Activated T-helper 17 cell treated with anti-CD3 and anti-CD28 coated beads, Interleukin-2, amount 50 U/mL, for 72 hours (primary cell): Measurements from ENCODE around the gene NLRP7. TPM values are rescaled to one million over a fixed set of nuclear protein-coding genes. Genes with fewer than 3 reads are reported as not detected.
A peak's percentile ranks its signal among the peaks of the same experiment; 100 is the strongest.
"Not testable (repeated sequence)": the region's sequence is repeated elsewhere in the genome, so short reads cannot be mapped to it uniquely, and the experiment has no call there.

Experiments used
- ATAC-seq: fragments of 150-1000 bp; cut with Tn5 transposase; replicated peaks from 2 replicates; pipeline ENCODE4 v1.10.0; 2021; ENCODE audit warnings: mild to moderate bottlenecking, moderate library complexity
- H3K27ac Mint-ChIP-seq: one replicate; pipeline ENCODE4 v1.8.0; 2022; ENCODE audit warnings: mixed read lengths
- H3K27me3 Mint-ChIP-seq: one replicate; pipeline ENCODE4 v1.8.0; 2022; ENCODE audit warnings: mixed read lengths
- H3K36me3 Mint-ChIP-seq: one replicate; pipeline ENCODE4 v1.8.0; 2022; ENCODE audit warnings: low read depth, mild to moderate bottlenecking, mixed read lengths
- H3K4me1 Mint-ChIP-seq: one replicate; pipeline ENCODE4 v1.8.0; 2022; ENCODE audit warnings: mixed read lengths
- H3K4me3 Mint-ChIP-seq: one replicate; pipeline ENCODE4 v1.8.0; 2022; ENCODE audit warnings: mild to moderate bottlenecking, mixed read lengths
- H3K9me3 Mint-ChIP-seq: one replicate; pipeline ENCODE4 v1.8.0; 2022; ENCODE audit warnings: mixed read lengths
- total RNA-seq, 2 donors: library from RNA; stranded (reverse); gene quantifications; one replicate each; pipeline ENCODE4 v1.2.3, GENCODE V29; 2022

The NLRP7 gene
- total RNA-seq, 2 donors from 2014 or later = not detected

DNA sequence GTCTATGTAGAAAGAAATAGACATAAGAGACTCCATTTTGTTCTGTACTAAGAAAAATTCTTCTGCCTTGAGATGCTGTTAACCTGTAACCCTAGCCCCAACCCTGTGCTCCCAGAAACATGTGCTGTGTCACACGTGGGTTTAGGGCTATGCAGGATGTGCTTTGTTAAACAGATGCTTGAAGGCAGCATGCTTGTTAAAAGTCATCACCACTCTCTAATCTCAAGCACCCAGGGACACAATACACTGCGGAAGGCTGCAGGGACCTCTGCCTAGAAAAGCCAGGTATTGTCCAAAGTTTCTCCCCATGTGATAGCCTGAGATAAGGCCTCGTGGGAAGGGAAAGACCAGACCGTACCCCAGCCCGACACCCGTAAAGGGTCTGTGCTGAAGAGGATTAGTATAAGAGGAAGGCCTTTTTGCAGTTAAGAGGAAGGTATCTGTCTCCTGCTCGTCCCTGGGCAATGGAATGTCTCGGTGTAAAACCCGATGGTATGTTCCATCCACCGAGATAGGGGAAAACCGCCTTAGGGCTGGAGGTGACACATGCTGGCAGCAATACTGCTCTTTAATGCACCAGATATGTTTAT is 3.5 kb downstream of the NLRP7 start:
- H3K27ac Mint-ChIP-seq, H3K4me3 Mint-ChIP-seq, ATAC-seq: not testable (repeated sequence)

DNA sequence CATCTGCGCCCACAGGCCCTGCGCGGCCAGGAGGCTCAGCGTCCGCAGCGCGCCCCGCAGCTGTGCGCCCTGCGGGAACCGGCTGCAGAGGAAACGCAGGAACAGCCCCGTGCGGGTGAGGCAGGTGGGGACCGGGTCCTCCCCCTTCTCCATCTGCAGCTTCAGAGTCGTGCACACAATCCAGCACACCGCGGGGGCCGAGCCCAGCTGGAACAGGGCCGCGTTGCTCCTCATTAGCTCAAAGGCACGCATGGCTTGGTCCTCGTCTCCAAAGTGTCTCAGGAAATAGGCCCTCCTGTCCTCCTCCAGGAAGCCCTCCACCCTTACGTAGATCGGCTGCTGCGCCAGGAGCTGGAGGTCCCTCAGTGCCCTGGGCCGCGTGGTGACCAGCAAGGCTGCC is 7.8 kb downstream of the NLRP7 start:
- not testable (repeated sequence) for H3K4me1 Mint-ChIP-seq, H3K36me3 Mint-ChIP-seq, H3K9me3 Mint-ChIP-seq, H3K4me3 Mint-ChIP-seq, ATAC-seq, H3K27ac Mint-ChIP-seq, H3K27me3 Mint-ChIP-seq

More for the DNA sequence above, 3.5 kb downstream of the NLRP7 start:
- H3K9me3 Mint-ChIP-seq, H3K27me3 Mint-ChIP-seq, H3K36me3 Mint-ChIP-seq, H3K4me1 Mint-ChIP-seq: not testable (repeated sequence)

DNA sequence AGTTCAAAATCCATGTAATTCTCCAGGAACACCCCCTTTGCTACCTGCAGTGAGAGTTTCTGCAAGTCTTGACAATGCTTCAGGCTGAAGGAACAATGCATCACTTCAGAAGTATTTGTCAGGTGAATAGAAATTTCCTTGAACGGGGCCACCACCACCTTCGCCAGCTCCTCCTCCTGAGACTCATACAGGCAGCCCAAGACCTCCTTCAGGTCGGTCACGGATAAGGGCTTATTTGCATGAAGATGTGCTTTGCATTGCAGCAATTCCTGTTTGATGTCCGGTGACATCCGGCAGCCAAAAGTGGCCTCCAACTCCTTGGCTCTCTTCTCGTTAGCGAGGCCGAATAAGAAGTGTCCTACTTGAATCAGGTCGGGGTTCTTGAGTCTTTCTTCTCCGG is 8.4 kb downstream of the NLRP7 start:
- Mint-ChIP-seq H3K4me1 (no peaks in the 10 kb centered on the region), H3K9me3 (no peaks in the 10 kb centered on the region), H3K36me3 (no peaks in the 10 kb centered on the region), H3K27ac (no peak overlapping the region), H3K4me3 (no peak overlapping the region), H3K27me3 (peaks cover 3% of the 10 kb centered on the region)
- ATAC-seq = no peak

DNA sequence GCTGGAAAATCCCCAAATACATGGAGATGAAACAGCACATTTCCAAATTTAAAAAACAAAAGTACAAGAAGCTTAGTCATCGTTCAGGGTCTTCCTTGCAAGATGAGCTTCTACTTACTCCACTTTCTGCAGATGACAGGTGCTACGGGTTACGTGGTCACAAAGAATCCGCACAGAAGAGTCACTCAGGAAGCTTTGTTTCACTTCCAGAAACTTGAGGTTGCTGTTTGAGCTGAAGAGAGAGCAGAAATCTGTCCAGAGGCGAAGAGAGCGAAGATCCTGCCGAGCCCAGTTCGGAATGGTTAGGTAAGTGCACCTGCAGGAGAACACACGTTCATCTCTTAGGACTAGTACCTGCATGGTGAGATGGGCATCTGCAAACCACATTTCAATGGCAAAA is 9.4 kb downstream of the NLRP7 start:
- H3K9me3 Mint-ChIP-seq = no peaks in the 10 kb centered on the region
- H3K4me3 Mint-ChIP-seq = no peak overlapping the region
- no peaks in the 10 kb centered on the region for H3K36me3 Mint-ChIP-seq
- H3K4me1 Mint-ChIP-seq = no peaks in the 10 kb centered on the region
- H3K27me3 Mint-ChIP-seq = peaks cover 3% of the 10 kb centered on the region
- H3K27ac Mint-ChIP-seq = no peak overlapping the region
- peak; percentile 79 for ATAC-seq

DNA sequence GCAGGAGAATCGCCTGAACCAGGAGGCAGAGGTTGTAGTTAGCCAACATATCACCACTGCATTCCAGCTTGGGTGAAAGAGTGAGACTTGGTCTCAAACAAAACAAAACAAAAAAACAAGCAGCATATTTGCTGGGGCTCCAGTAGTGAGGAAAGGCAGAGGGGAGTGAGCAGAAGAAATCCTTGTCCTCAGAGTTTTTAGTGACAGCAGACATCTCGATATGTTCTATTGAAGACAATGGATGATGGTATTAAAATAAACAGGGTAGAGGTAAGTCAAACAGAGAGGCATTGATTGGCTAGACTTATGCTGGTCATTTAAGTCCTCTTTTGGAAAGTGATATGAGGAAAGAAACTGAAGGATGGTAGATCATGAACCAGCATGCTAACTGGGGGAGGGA is 19.0 kb downstream of the NLRP7 start:
- Mint-ChIP-seq H3K36me3 (no peaks in the 10 kb centered on the region), H3K4me1 (no peaks in the 10 kb centered on the region), H3K4me3 (no peak overlapping the region), H3K27ac (no peak overlapping the region), H3K9me3 (peaks cover 14% of the 10 kb centered on the region), H3K27me3 (peaks cover 4% of the 10 kb centered on the region)
- ATAC-seq = no peak

DNA sequence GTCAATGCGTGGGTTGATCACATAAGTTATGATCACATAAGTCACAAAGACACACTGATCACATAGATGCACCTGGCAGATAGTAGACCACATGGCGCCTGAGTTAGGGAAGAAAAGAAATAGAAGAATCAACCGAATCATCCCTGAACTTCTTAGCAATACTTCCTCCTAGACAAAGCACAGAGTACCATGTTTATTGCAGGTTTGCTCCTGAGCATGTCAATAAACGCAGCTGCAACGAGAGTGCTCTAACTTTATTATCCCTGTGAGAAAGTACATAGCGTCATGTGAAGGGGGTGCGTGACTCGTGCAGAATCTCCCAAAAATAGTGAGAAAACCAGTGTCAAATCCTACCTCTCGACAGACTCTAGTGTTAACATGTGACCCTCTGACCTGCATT is 24.1 kb downstream of the NLRP7 start:
- no peak overlapping the region for H3K27ac Mint-ChIP-seq
- H3K9me3 Mint-ChIP-seq = peaks cover 7% of the 10 kb centered on the region
- H3K27me3 Mint-ChIP-seq = peaks cover 12% of the 10 kb centered on the region
- no peaks in the 10 kb centered on the region for H3K36me3 Mint-ChIP-seq
- no peak overlapping the region for H3K4me3 Mint-ChIP-seq
- H3K4me1 Mint-ChIP-seq = no peaks in the 10 kb centered on the region
- no peak for ATAC-seq

DNA sequence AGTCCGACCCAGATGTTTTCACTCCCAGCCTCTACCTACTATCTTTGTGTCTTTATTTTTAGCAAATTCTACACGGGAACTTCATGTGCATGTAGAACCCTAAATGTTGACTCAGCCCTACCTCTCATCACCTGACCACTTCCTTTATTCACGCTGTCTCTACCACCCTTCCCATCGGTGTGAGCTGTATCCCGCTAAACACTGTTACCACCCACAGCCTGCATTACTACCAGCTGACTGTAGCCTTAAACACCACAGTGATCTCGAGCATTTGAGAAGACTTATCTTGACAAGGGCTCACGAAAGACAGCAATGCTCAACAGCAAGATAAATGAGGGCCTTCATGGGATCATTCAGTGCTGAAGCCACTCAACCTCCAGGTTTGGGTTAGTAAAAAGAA is 26.2 kb downstream of the NLRP7 start:
- Mint-ChIP-seq H3K9me3 (peaks cover 4% of the 10 kb centered on the region), H3K4me1 (no peaks in the 10 kb centered on the region), H3K4me3 (no peak overlapping the region), H3K27me3 (peaks cover 12% of the 10 kb centered on the region), H3K36me3 (no peaks in the 10 kb centered on the region), H3K27ac (no peak overlapping the region)
- no peak for ATAC-seq

DNA sequence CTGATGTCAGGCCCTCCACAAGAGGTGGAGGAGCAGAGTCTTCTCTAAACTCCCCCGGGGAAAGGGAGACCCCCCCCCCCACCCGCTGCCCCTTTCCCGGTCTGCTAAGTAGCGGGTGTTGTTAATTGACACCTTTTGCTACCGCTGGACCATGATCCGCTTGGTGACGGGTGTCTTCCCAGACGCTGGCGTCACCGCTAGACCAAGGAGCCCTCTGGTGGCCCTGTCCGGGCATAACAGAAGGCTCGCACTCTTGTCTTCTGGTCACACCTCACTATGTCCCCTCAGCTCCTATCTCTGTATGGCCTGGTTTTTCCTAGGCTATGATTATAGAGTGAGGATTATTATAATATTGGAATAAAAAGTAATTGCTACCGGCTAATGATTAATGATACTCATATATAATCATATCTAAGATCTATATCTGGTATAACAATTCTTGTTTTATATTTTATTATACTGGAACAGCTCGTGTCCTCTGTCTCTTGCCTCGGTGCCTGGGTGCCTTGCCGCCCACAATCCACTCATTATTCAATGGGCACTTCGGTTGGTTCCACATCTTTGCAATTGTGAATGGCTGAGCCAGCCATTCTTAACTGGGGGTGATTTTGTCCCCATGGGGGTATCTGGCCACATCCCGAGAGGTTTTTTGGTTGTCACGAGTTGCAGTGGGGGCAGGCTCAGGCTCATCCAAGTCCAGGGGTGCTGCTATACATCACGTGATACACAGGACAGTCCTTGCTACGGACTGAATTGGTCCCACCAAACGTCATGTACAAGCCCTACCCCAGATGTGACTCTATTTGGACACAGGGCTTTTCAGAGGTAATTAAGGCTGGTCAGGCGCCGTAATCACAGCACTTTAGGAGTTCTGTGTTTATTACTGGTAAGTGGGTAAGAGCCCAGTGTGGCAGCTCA is 27.4 kb downstream of the NLRP7 start:
- not testable (repeated sequence) for H3K4me3 Mint-ChIP-seq, H3K4me1 Mint-ChIP-seq, H3K9me3 Mint-ChIP-seq, H3K27ac Mint-ChIP-seq, ATAC-seq, H3K36me3 Mint-ChIP-seq
- peaks cover 14% of the 10 kb centered on the region for H3K27me3 Mint-ChIP-seq

DNA sequence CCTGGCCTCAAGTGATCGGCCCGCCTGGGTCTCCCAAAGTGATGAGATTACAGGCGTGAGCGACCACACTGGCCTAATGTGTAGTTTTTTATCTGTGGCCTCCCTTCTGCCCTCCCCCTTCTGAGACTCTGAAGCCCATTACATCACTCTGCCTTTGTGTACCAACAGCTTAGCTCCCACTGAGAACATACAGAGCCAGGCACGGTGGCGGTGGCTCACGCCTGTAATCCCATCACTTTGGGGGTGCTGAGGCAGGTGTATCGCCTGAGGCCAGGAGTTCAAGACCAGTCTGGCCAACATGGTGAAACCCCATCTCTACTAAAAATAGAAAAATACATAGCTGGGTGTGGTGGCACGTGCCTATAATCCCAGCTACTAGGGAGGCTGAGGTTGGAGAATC is 28.8 kb downstream of the NLRP7 start:
- H3K27ac Mint-ChIP-seq = no peak overlapping the region

DNA sequence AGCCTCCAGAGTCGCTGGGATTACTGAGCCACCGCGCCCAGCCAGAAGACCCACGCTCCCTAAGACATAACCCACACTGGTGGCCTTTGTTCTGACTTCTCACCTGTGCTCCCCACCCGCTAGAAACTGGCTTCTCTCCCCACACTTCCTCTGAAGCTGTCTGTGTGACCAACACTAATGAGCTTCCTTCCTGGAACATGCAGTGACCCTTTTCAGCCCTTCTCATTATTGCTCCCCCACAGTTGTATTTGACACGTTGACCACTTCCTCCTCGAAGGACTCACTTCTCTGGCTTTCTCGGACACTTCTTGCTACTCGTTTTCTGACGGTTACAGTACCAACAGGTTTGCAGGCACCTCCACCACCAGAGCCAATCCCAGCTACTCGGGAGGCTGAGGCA is 30.5 kb downstream of the NLRP7 start:
- Mint-ChIP-seq H3K4me1 (no peaks in the 10 kb centered on the region), H3K27ac (no peak overlapping the region), H3K36me3 (no peaks in the 10 kb centered on the region), H3K9me3 (no peaks in the 10 kb centered on the region), H3K27me3 (peaks cover 17% of the 10 kb centered on the region), H3K4me3 (no peak overlapping the region)
- ATAC-seq = no peak

More for the DNA sequence above, 28.8 kb downstream of the NLRP7 start:
- Mint-ChIP-seq H3K4me1 (no peaks in the 10 kb centered on the region), H3K4me3 (no peak overlapping the region), H3K9me3 (no peaks in the 10 kb centered on the region), H3K36me3 (no peaks in the 10 kb centered on the region), H3K27me3 (peaks cover 15% of the 10 kb centered on the region)
- no peak for ATAC-seq

DNA sequence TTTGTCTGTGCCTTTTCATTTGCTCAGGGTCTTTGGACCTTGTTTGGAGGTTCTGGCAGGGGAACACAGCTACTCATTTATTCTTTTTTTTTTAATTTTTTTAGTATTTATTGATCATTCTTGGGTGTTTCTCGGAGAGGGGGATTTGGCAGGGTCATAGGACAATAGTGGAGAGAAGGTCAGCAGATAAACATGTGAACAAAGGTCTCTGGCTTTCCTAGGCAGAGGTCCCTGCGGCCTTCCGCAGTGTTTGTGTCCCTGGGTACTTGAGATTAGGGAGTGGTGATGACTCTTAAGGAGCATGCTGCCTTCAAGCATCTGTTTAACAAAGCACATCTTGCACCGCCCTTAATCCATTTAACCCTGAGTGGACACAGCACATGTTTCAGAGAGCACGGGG is 39.4 kb downstream of the NLRP7 start:
- H3K27me3 Mint-ChIP-seq = peaks cover 16% of the 10 kb centered on the region
- H3K36me3 Mint-ChIP-seq, H3K9me3 Mint-ChIP-seq, ATAC-seq, H3K4me3 Mint-ChIP-seq, H3K27ac Mint-ChIP-seq, H3K4me1 Mint-ChIP-seq: not testable (repeated sequence)

DNA sequence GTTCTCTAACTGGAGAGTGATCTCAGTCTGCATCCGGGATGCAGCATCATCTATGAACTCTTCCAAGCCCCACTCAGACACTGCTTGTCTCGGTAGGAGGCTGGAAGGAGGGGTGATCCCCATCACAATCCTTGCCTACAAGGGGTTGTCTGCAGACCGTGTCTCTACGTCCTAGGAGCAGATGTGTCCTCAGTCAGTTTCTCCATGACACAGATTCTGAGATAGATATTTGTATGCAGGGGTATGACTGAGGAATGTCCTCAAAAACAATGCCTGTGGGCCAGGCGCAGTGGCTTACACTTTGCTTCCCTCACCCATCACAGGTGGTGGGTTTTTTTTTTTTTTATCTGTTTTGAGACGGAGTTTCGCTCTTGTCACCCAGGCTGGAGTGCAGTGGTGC is 40.5 kb downstream of the NLRP7 start:
- Mint-ChIP-seq H3K4me3 (no peak overlapping the region), H3K27me3 (peaks cover 9% of the 10 kb centered on the region), H3K9me3 (no peaks in the 10 kb centered on the region), H3K36me3 (no peaks in the 10 kb centered on the region), H3K27ac (no peak overlapping the region), H3K4me1 (no peaks in the 10 kb centered on the region)
- ATAC-seq = no peak

DNA sequence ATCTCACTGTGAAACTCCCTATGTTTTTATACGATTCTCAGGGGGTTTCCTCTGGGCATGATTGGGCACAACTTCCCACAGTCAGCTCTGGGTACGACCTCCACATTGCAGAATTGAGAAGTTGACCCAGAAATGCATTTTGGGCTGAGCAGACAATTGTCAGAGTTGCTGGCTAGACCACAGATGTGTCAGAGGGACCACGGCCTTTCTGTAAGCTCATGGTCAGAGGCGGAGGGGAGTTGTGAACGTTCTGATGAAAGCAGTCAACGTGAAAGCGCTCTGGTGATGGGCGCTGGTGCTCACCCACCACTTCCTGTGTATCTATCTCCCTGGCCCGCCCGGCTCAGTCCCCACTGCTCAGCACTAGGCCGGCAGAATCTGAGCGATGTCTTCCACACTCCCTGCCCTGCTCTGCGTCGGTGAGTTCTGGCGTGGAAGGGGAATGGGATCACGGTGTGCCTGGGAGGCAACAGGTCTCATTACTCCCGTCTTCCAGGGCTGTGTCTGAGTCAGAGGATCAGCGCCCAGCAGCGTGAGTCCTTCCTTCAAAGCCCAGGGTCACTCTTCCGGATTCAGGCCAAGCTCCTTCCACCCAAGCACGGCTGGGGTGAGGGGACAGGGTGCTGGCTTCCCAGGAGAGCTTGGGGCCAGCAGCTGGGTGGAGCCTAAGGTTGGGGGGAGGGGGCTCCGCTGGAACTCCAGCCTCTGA is 41.4 kb downstream of the NLRP7 start, which contains the start of gene NCR1:
Gene NCR1 (plus strand): TSS at position 346 of the 709 bp plus-strand sequence. CDS start 40 bp downstream, at position 386.
- no peak within 1 kb of the TSS for H3K4me3 Mint-ChIP-seq
- peaks cover 9% of the 10 kb centered on the region for H3K27me3 Mint-ChIP-seq
- H3K4me1 Mint-ChIP-seq = no peaks in the 10 kb centered on the region
- no peaks in the 10 kb centered on the region for H3K36me3 Mint-ChIP-seq
- H3K9me3 Mint-ChIP-seq = no peaks in the 10 kb centered on the region
- peak; percentile 57 for ATAC-seq
- no peak within 1 kb of the TSS for H3K27ac Mint-ChIP-seq

DNA sequence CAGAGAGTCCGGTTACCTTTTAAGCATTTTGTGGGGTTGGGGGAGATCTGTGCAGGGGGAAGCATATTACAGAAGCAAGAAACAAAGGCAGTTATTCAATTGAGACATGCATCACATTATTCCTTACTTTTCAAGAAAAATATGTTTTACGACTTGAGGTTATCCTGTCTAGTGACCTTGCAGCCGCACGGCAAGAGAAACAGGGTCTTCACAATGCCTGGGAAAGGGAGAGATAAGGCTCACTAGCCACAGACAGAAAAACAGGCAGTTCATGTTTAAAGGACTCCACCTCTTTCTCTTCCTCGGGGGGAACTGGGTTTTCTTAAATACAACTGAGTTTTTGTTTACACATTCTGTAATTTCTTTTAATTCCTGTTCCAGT is 41.9 kb downstream of the NLRP7 start:
- peaks cover 5% of the 10 kb centered on the region for H3K27me3 Mint-ChIP-seq
- no peak for ATAC-seq
- no peaks in the 10 kb centered on the region for H3K4me1 Mint-ChIP-seq
- no peaks in the 10 kb centered on the region for H3K36me3 Mint-ChIP-seq
- no peak overlapping the region for H3K4me3 Mint-ChIP-seq
- no peak overlapping the region for H3K27ac Mint-ChIP-seq
- no peaks in the 10 kb centered on the region for H3K9me3 Mint-ChIP-seq

DNA sequence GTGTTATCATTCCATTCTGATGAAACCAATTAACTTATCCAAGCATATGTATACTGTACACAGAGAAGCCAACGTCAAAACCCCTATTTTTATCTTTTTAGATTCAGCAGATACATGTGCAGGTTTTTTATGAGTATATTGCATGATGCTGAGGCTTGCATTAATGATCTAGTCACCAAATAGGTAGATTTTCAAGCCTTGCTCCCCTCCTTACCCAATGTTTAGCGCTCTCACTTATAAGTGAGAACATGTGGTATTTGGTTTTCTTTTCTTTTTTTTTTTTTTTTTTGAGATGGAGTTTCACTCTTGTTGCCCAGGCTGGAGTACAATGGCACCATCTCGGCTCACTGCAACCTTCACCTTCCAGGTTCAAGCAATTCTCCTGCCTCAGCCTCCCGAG is 43.1 kb downstream of the NLRP7 start:
- H3K4me3 Mint-ChIP-seq, H3K27ac Mint-ChIP-seq, ATAC-seq: not testable (repeated sequence)

More for the DNA sequence above, 43.1 kb downstream of the NLRP7 start:
- not testable (repeated sequence) for H3K9me3 Mint-ChIP-seq, H3K36me3 Mint-ChIP-seq, H3K4me1 Mint-ChIP-seq
- peaks cover 13% of the 10 kb centered on the region for H3K27me3 Mint-ChIP-seq
